GM12878 (cell line): ENCODE measurements around the gene DHX29. TPM values are rescaled to one million over a fixed set of nuclear protein-coding genes. Genes with fewer than 3 reads are reported as not detected.

Experiments
- ATAC-seq: fragments of 200-7000 bp; cut with Tn5 transposase; 3 replicates; pipeline ENCODE4 v1.9.1; 2020; ENCODE audit warnings: mild to moderate bottlenecking, moderate library complexity
- BruUV-seq: library from RNA; stranded (reverse); fragments of 400-500 nt; replicated peaks from 2 replicates; lab custom pipeline; 2021; lab: Mats Ljungman, UMichigan
- CTCF ChIA-PET: fragments of 300-600 bp; sonication (Branson Sonifier 250); formaldehyde crosslinking; extraction: SDS; loops from one replicate; lab custom pipeline; 2021; ENCODE audit warnings: inconsistent platforms; lab: Yijun Ruan, JAX
- POLR2A ChIA-PET: fragments of 350-600 bp; formaldehyde crosslinking; extraction: SDS; loops from one replicate; lab custom pipeline; 2021; ENCODE audit warnings: inconsistent platforms; lab: Charles Lee
- RAD21 ChIA-PET: fragments of 300-600 bp; sonication (Branson Sonifier 250); formaldehyde crosslinking; loops from one replicate; lab custom pipeline; 2023; ENCODE audit warnings: antibody characterized with exemption; ENCODE audit not compliant: unreplicated experiment; lab: Charles Lee
- SMC1A ChIA-PET: fragments of 300-600 bp; sonication (Branson Sonifier 250); formaldehyde crosslinking; loops from one replicate; lab custom pipeline; 2023; ENCODE audit not compliant: unreplicated experiment, uncharacterized antibody; lab: Charles Lee
- DNase-seq: peaks from one replicate; pipeline ENCODE4 v3.0.0-alpha.2; 2011; ENCODE audit warnings: low read depth, low spot score
- FAIRE-seq: peaks from 3 replicates; lab custom pipeline; 2011; peaks lifted over from hg19 to GRCh38; lab: Jason Lieb, UNC
- H2AFZ ChIP-seq: 2 replicates; pipeline ENCODE4 v1.6.0; 2011; ENCODE audit warnings: low read depth, low read length, control low read depth; ENCODE audit not compliant: control insufficient read depth
- H3K27ac ChIP-seq: 2 replicates; pipeline ENCODE4 v1.5.1; 2011; ENCODE audit warnings: control low read depth; ENCODE audit not compliant: control insufficient read depth, insufficient read depth
- H3K27me3 ChIP-seq, 2 experiments: replicated peaks in 1 of 2; 2 replicates each; pipeline versions ENCODE4 v1.6.0 to v1.6.1; 2011; ENCODE audit warnings: low read length in 1 of 2; ENCODE audit not compliant: control insufficient read depth in 2 of 2, insufficient read depth in 2 of 2
- H3K36me3 ChIP-seq, 2 experiments: 2 replicates each; pipeline ENCODE4 v1.5.1; 2011; ENCODE audit warnings: low read length in 1 of 2; ENCODE audit not compliant: control insufficient read depth in 2 of 2, insufficient read depth in 2 of 2
- H3K4me1 ChIP-seq: 2 replicates; pipeline ENCODE4 v1.6.1; 2011; ENCODE audit warnings: mild to moderate bottlenecking, low read length, moderate library complexity, mixed read lengths; ENCODE audit not compliant: control insufficient read depth, insufficient read depth
- H3K4me2 ChIP-seq: 2 replicates; pipeline ENCODE4 v1.6.0; 2011; ENCODE audit warnings: control low read depth; ENCODE audit not compliant: control insufficient read depth, insufficient read depth
- H3K4me3 ChIP-seq: fragments of 200-600 bp; sonication (generic); 2 replicates; pipeline ENCODE4 v1.5.1; 2016
- H3K79me2 ChIP-seq: 2 replicates; pipeline ENCODE4 v1.6.0; 2011; ENCODE audit warnings: low read length; ENCODE audit not compliant: control insufficient read depth, insufficient read depth
- H3K9ac ChIP-seq: 2 replicates; pipeline ENCODE4 v1.8.0; 2011; ENCODE audit warnings: low read length, control low read depth, mixed read lengths; ENCODE audit not compliant: control insufficient read depth, insufficient read depth
- H3K9me3 ChIP-seq: replicated peaks from 3 replicates; pipeline ENCODE4 v1.5.1; 2011; ENCODE audit warnings: mild to moderate bottlenecking, low read length; ENCODE audit not compliant: control insufficient read depth, insufficient read depth
- H4K20me1 ChIP-seq: 2 replicates; pipeline ENCODE4 v1.6.0; 2011; ENCODE audit not compliant: control insufficient read depth, insufficient read depth
- BMI1 ChIP-seq: fragments of 450-650 bp; IDR thresholded peaks from 2 replicates; pipeline ENCODE4 v1.6.1; 2016; ENCODE audit warnings: mild to moderate bottlenecking, moderate library complexity, borderline replicate concordance
- CHD1 ChIP-seq: IDR thresholded peaks from 2 replicates; pipeline ENCODE4 v1.6.1; 2012; ENCODE audit warnings: low read depth, low read length, improper control_type of control experiment
- CTCF ChIP-seq, 3 experiments: IDR thresholded peaks in 2 of 3; conservative IDR thresholded peaks in 1 of 3; 2 replicates each; pipeline ENCODE4 v1.5.1; 2011; ENCODE audit warnings: low read depth in 3 of 3, low read length in 3 of 3, mild to moderate bottlenecking in 3 of 3, control low read depth in 2 of 3, moderate library complexity in 2 of 3, inconsistent platforms in 1 of 3, mixed read lengths in 1 of 3; ENCODE audit not compliant: control insufficient read depth in 2 of 3, insufficient read depth in 1 of 3; ENCODE audit errors: extremely low read depth in 1 of 3
- EP300 ChIP-seq, 2 experiments: fragments of 150-350 bp in 1 of 2; IDR thresholded peaks; 2 replicates each; pipeline ENCODE4 v1.6.1; 2011 to 2012; ENCODE audit warnings: low read depth in 2 of 2, low read length in 2 of 2, borderline replicate concordance in 1 of 2, improper control_type of control experiment in 1 of 2, inconsistent platforms in 1 of 2; ENCODE audit not compliant: control insufficient read depth in 1 of 2
- ESRRA ChIP-seq: IDR thresholded peaks from 2 replicates; pipeline ENCODE4 v1.6.1; 2012; ENCODE audit warnings: mild to moderate bottlenecking, low read length, improper control_type of control experiment
- MYC ChIP-seq: IDR thresholded peaks from 2 replicates; pipeline ENCODE4 v1.6.1; 2011; ENCODE audit warnings: mild to moderate bottlenecking, low read length, moderate library complexity, inconsistent platforms; ENCODE audit not compliant: insufficient read depth, insufficient replicate concordance, insufficient read length, severe bottlenecking
- NFIC ChIP-seq: IDR thresholded peaks from 2 replicates; pipeline ENCODE4 v1.6.1; 2012; ENCODE audit warnings: low read depth, mild to moderate bottlenecking, inconsistent platforms, low read length, moderate library complexity
- RAD21 ChIP-seq: IDR thresholded peaks from 2 replicates; pipeline ENCODE4 v1.6.1; 2011; ENCODE audit warnings: mild to moderate bottlenecking, low read depth, low read length, moderate library complexity; ENCODE audit not compliant: insufficient read depth
- RBBP5 ChIP-seq: fragments of 200-600 bp; sonication (generic); conservative IDR thresholded peaks from 2 replicates; pipeline ENCODE4 v1.6.1; 2016
- SMAD5 ChIP-seq: IDR thresholded peaks from 2 replicates; pipeline ENCODE4 v1.6.1; 2016; ENCODE audit warnings: antibody characterized with exemption, low read depth
- SRF ChIP-seq, 2 experiments: IDR thresholded peaks; 2 replicates each; pipeline ENCODE4 v1.6.1; 2011; ENCODE audit warnings: low read depth in 2 of 2, low read length in 2 of 2, mild to moderate bottlenecking in 1 of 2, moderate library complexity in 1 of 2
- SUZ12 ChIP-seq: fragments of 200-600 bp; sonication (generic); IDR thresholded peaks from one replicate; pipeline ENCODE4 v1.6.1; 2018; ENCODE audit warnings: antibody characterized with exemption, mild to moderate bottlenecking; ENCODE audit not compliant: unreplicated experiment
- TCF7 ChIP-seq: IDR thresholded peaks from 2 replicates; pipeline ENCODE4 v1.6.1; 2014; ENCODE audit warnings: antibody characterized with exemption, borderline replicate concordance
- USF1 ChIP-seq: IDR thresholded peaks from 2 replicates; pipeline ENCODE4 v1.6.1; 2011; ENCODE audit warnings: borderline replicate concordance, low read depth, mild to moderate bottlenecking, moderate library complexity, mixed read lengths, low read length; ENCODE audit not compliant: insufficient read depth; ENCODE audit errors: extremely low read length
- WRNIP1 ChIP-seq: IDR thresholded peaks from 2 replicates; pipeline ENCODE4 v1.6.1; 2011; ENCODE audit warnings: low read depth, low read length, improper control_type of control experiment, borderline replicate concordance
- WGBS: methylation state at CpG from one replicate; pipeline ENCODE4 v1.1.6; 2016; ENCODE audit warnings: low lambda C conversion rate; ENCODE audit not compliant: insufficient replicate concordance, insufficient coverage; ENCODE audit errors: missing lambda C conversion rate; 5-methylcytosine and 5-hydroxymethylcytosine counted together
- in situ Hi-C: fragments of 300-500 bp; cut with MboI; formaldehyde crosslinking; loops from 9 replicates; pipeline ENCODE4 v1.14.3; 2018; ENCODE audit warnings: mixed read lengths
- intact Hi-C: fragments of 100-400 bp; cut with micrococcal nuclease; formaldehyde crosslinking; loops from one replicate; pipeline ENCODE4 v1.14.2; 2022; ENCODE audit not compliant: unreplicated experiment
- polyA plus RNA-seq, 11 experiments: library from polyadenylated mRNA; depleted of rRNA in 4 of 11; unstranded in 6 of 11; stranded (reverse) in 5 of 11; fragments of >200 nt; fragmentation: Nextera tagmentation in 4 of 11; fragmentation: Illumina TruSeq in 1 of 11; extraction: Ambion mirVana in 4 of 11; extraction: Trizol in 1 of 11; gene quantifications; 1 replicate in 1 of 11; 2 replicates in 10 of 11; pipeline versions ENCODE4 v1.2.1 to v1.2.3, GENCODE V29; 2011 to 2016; ENCODE audit warnings: inconsistent platforms in 2 of 11, missing spikeins in 2 of 11, low read depth in 1 of 11
- total RNA-seq, 4 experiments: library from RNA; depleted of rRNA in 3 of 4; stranded (reverse); fragments of >200 nt in 3 of 4; fragmentation: Illumina TruSeq in 1 of 4; extraction: Trizol in 1 of 4; gene quantifications; 2 replicates each; pipeline versions ENCODE4 v1.2.1 to v1.2.3, GENCODE V29; 2013 to 2021

DHX29 gene
- total and polyA plus RNA-seq, 10 of the 15 experiments (the other 5 are each of a cell fraction or from before 2014, with no cell fraction given), result 5.3 to 49.1 (median 17.2) TPM

GRCh38 chr5:55232985-55233928 lies 74.2 kb downstream of the DHX29 start, which contains the start of gene CCNO:
Gene CCNO, minus strand, starts transcription at chr5:55233608. Its CDS starts 85 bp downstream, at chr5:55233523.
- CTCF ChIA-PET, result no interaction called here
- in situ Hi-C loops, result no loop called here
- 2% methylated on average over 91 of the region's 106 CpGs for WGBS

More at GRCh38 chr5:55232985-55233928, 74.2 kb downstream of the DHX29 start, which contains the start of gene CCNO:
- POLR2A ChIA-PET, result no interaction called here
- no peaks in the 10 kb centered on the region for H3K79me2 ChIP-seq
- peaks cover 24 to 36% of the 10 kb centered on the region in 2 experiments for H3K27me3 ChIP-seq
- no peak within 1 kb of the TSS for H3K9ac ChIP-seq
- H4K20me1 ChIP-seq, result no peaks in the 10 kb centered on the region
- H3K4me1 ChIP-seq, result peaks cover 9% of the 10 kb centered on the region
- H3K4me2 ChIP-seq, result peak within 1 kb of the TSS; percentile 97
- peak within 1 kb of the TSS; percentile 62 for H3K4me3 ChIP-seq
- H3K36me3 ChIP-seq, result no peaks in the 10 kb centered on the region
- no TSS peak for BruUV-seq
- RAD21 ChIA-PET, result no interaction called here
- TF ChIP-seq SMAD5 (no peak), CHD1 (no peak), EP300 (IDR thresholded peaks at IDR 0.05; ENCODE audit: borderline replicate concordance in 1 of 2, control insufficient read depth in 1 of 2, low read depth in 2 of 2, low read length in 2 of 2) (no peak), CTCF (IDR thresholded peaks at IDR 0.05 in 2 of 3, conservative IDR thresholded peaks at IDR 0.05 in 1 of 3; ENCODE audit: control insufficient read depth in 2 of 3, extremely low read depth in 1 of 3, insufficient read depth in 1 of 3, low read depth in 3 of 3, low read length in 3 of 3) (peak in 2 of 3 experiments; percentile 8 to 15; a peak in 1 of 6 replicates), SUZ12 (peak; percentile 28), RAD21 (no peak), RBBP5 (no peak), TCF7 (no peak), ESRRA (no peak), USF1 (no peak), NFIC (no peak), BMI1 (no peak), WRNIP1 (no peak), MYC (no peak), SRF (IDR thresholded peaks at IDR 0.05; ENCODE audit: low read depth in 2 of 2, low read length in 2 of 2) (no peak)
- ATAC-seq, result peak; percentile 80
- no peak within 1 kb of the TSS for H3K27ac ChIP-seq
- peak within 1 kb of the TSS; percentile 10 for H2AFZ ChIP-seq
- SMC1A ChIA-PET, result interaction anchor here (1.0 kb wide), 1 partner anchor 61 kb away, joined by 3 read pairs; no protein-coding TSS in a partner anchor
- intact Hi-C loops, result no loop called here
- FAIRE-seq, result no peak
- H3K9me3 ChIP-seq, result no peaks in the 10 kb centered on the region
- no peak for DNase-seq
